WERI-Rb-1 (cell line): ENCODE results near the gene LRPAP1.
"Not testable (repeated sequence)": the region's sequence is repeated elsewhere in the genome, so short reads cannot be mapped to it uniquely, and the experiment has no call there.

Experiments used
- DNase-seq: peaks from one replicate; pipeline ENCODE4 v3.0.0-alpha.2; 2020
- H3K27ac ChIP-seq: fragments of 250-450 bp; sonication (Bioruptor Pico); 2 replicates; pipeline ENCODE4 v1.5.1; 2020; ENCODE audit warnings: mild to moderate bottlenecking, moderate library complexity
- H3K27me3 ChIP-seq: fragments of 250-450 bp; sonication (Bioruptor Pico); 2 replicates; pipeline ENCODE4 v1.5.1; 2021; ENCODE audit warnings: mild to moderate bottlenecking, low read depth, moderate library complexity; ENCODE audit not compliant: insufficient read depth, severe bottlenecking
- H3K36me3 ChIP-seq: fragments of 250-450 bp; sonication (Bioruptor Pico); 2 replicates; pipeline ENCODE4 v1.5.1; 2020; ENCODE audit warnings: mild to moderate bottlenecking, moderate library complexity
- H3K4me3 ChIP-seq: 2 replicates; pipeline ENCODE4 v1.5.1; 2011; ENCODE audit warnings: low read depth, mild to moderate bottlenecking, control low read depth, low read length
- H3K9me3 ChIP-seq: fragments of 250-450 bp; sonication (Bioruptor Pico); 2 replicates; pipeline ENCODE4 v1.5.1; 2021; ENCODE audit warnings: mild to moderate bottlenecking, moderate library complexity; ENCODE audit not compliant: severe bottlenecking
- CTCF ChIP-seq: IDR thresholded peaks from 2 replicates; pipeline ENCODE4 v1.5.1; 2011; ENCODE audit warnings: low read depth, mild to moderate bottlenecking, control low read depth, inconsistent platforms, low read length

Gene LRPAP1

GRCh38 chr4:3460926-3461325 is 71.3 kb downstream of the LRPAP1 start:
- no peak for DNase-seq
- H3K27me3 ChIP-seq = no peaks in the 10 kb centered on the region
- H3K9me3 ChIP-seq = no peaks in the 10 kb centered on the region
- no peak overlapping the region for H3K4me3 ChIP-seq
- H3K36me3 ChIP-seq = no peaks in the 10 kb centered on the region
- H3K27ac ChIP-seq = no peak overlapping the region
- TF ChIP-seq CTCF = no peak

GRCh38 chr4:3459156-3459555 is 73.1 kb downstream of the LRPAP1 start:
- not testable (repeated sequence) for H3K36me3 ChIP-seq, H3K27me3 ChIP-seq, H3K27ac ChIP-seq, DNase-seq, H3K4me3 ChIP-seq
- peaks cover 13% of the 10 kb centered on the region for H3K9me3 ChIP-seq

- no peaks in the 10 kb centered on the region for H3K36me3 ChIP-seq
- H3K27me3 ChIP-seq = no peaks in the 10 kb centered on the region
- H3K9me3 ChIP-seq = peaks cover 19% of the 10 kb centered on the region
- no peak overlapping the region for H3K27ac ChIP-seq
- TF ChIP-seq CTCF = no peak
- no peak for DNase-seq
- H3K4me3 ChIP-seq = no peak overlapping the region
Observed at GRCh38 chr4:3458371-3458770, 73.9 kb downstream of the LRPAP1 start.

GRCh38 chr4:3455596-3455995 is 76.6 kb downstream of the LRPAP1 start:
- H3K4me3 ChIP-seq, H3K27me3 ChIP-seq, DNase-seq, H3K36me3 ChIP-seq, H3K27ac ChIP-seq: not testable (repeated sequence)
- peaks cover 19% of the 10 kb centered on the region for H3K9me3 ChIP-seq
